NK-92 (cell line): ENCODE data around the gene PROSER2.

Experiments used
- DNase-seq: peaks from one replicate; lab custom pipeline; 2025; ENCODE audit not compliant: unreplicated experiment; lab: John Stamatoyannopoulos, UW

The PROSER2 gene

GRCh38 chr10:11906714-11907113 is 83.6 kb downstream of the PROSER2 start:
- DNase-seq: no peak

GRCh38 chr10:11907914-11908313 is 84.8 kb downstream of the PROSER2 start:
- DNase-seq: no peak

- no peak for DNase-seq
Observed at GRCh38 chr10:11908536-11908935, 85.4 kb downstream of the PROSER2 start.

GRCh38 chr10:11908991-11909390 is 85.8 kb downstream of the PROSER2 start:
- no peak for DNase-seq

DNA sequence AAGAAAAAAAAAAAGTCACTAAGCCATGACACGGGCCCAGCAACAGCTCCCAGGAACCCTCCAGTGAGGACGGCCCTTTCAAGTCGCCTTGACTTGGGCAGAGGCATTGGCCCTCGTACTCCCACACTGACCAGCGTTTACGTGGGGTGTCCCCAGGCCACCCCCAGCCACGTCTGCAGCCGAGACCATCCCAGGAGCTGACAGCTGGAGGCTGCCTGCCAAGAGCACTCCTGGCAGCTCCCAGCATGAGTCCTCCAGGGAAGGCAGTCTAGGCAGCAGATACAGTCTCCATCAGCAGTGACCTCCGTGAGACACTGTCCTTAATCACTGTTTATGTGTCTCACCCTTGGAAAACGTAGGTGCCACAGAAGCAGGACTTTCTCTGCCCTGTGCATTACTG is 86.5 kb downstream of the PROSER2 start:
- DNase-seq: no peak

DNA sequence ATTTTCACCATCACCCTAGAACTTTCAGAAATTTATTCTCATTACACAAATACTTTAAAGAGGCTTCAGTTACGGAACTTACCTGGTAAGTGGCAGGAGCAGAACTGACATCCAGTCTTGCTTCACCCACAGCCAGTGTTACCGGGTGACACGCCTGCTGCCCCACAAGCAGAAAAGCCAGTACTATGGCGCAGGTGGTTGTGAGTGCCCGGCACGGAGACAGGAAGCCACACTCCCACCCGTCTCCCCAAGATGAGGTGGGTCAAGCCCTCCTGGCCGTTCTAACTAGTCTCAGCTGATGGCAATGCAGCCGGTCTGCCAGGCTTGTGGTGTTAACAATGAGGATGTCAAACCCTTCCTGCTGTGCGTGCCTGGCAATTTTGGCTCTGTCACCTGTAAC is 86.9 kb downstream of the PROSER2 start:
- no peak for DNase-seq

GRCh38 chr10:11913079-11913641 is 90.0 kb downstream of the PROSER2 start:
- DNase-seq: no peak

- DNase-seq: no peak
Observed at GRCh38 chr10:11918384-11918783, 95.2 kb downstream of the PROSER2 start.

- DNase-seq: no peak
Observed at GRCh38 chr10:11919271-11919670, 96.1 kb downstream of the PROSER2 start.
